GM13977 (cell line): Measurements from ENCODE around the gene LRRC36.

Experiments
- DNase-seq: peaks from one replicate; pipeline ENCODE4 v3.0.0; 2012; ENCODE audit warnings: low spot score
- CTCF ChIP-seq: IDR thresholded peaks from 2 replicates; pipeline ENCODE4 v1.5.1; 2012; ENCODE audit warnings: mild to moderate bottlenecking, control low read depth; ENCODE audit not compliant: insufficient read depth; ENCODE audit errors: extremely low read depth, missing control alignments
- in situ Hi-C: fragments of 300-500 bp; cut with MboI; formaldehyde crosslinking; loops from one replicate; pipeline ENCODE4 v1.12.0; 2022; ENCODE audit warnings: low sequenced_read_pairs, low pct_unique_long_range_greater_than_20kb, mixed read lengths, inconsistent platforms; ENCODE audit not compliant: unreplicated experiment

LRRC36 gene

GRCh38 chr16:67424261-67424615, 97.6 kb downstream of the LRRC36 start:
- DNase-seq: no peak
- in situ Hi-C loops: no loop called here
- TF ChIP-seq CTCF: no peak

- DNase-seq: no peak
- in situ Hi-C loops: no loop called here
- no peak for TF ChIP-seq CTCF
Observed at GRCh38 chr16:67425061-67425460, 98.4 kb downstream of the LRRC36 start.

- in situ Hi-C loops: no loop called here
- no peak for DNase-seq
- no peak for TF ChIP-seq CTCF
Observed at GRCh38 chr16:67425580-67425979, 99.0 kb downstream of the LRRC36 start.

- in situ Hi-C loops: no loop called here
- DNase-seq: no peak
- no peak for TF ChIP-seq CTCF
Observed at GRCh38 chr16:67426022-67426421, 99.4 kb downstream of the LRRC36 start.

- no peak for TF ChIP-seq CTCF
- no peak for DNase-seq
- in situ Hi-C loops: no loop called here
Observed at GRCh38 chr16:67426950-67427349, 100.3 kb downstream of the LRRC36 start.

- in situ Hi-C loops: no loop called here
- peak; percentile 85 for DNase-seq
- peak; percentile 87 for TF ChIP-seq CTCF
Observed at GRCh38 chr16:67428146-67428731, 101.6 kb downstream of the LRRC36 start.
